Activated CD8-positive, alpha-beta memory T cell treated with anti-CD3 and anti-CD28 coated beads for 1 hour (primary cell): ENCODE data around the gene FES.

Source experiments
- DNase-seq, 2 donors: peaks; one replicate each; pipeline ENCODE4 v3.0.0-alpha.2; 2020; ENCODE audit warnings: low read depth in 1 of 2; ENCODE audit errors: extremely low read depth in 1 of 2

Gene FES

GRCh38 chr15:90875549-90875981 lies 8.7 kb upstream of the FES start:
- DNase-seq = no peak

- no peak for DNase-seq
Measured at GRCh38 chr15:90876046-90876445, 8.3 kb upstream of the FES start.

GRCh38 chr15:90876512-90877170 lies 7.7 kb upstream of the FES start:
- no peak for DNase-seq

- no peak for DNase-seq
Measured at GRCh38 chr15:90877315-90877714, 7.0 kb upstream of the FES start.

GRCh38 chr15:90877996-90878395 lies 6.3 kb upstream of the FES start:
- DNase-seq = no peak

GRCh38 chr15:90878660-90879059 lies 5.6 kb upstream of the FES start:
- no peak for DNase-seq

- DNase-seq = no peak
Measured at GRCh38 chr15:90879730-90880366, 4.5 kb upstream of the FES start.

GRCh38 chr15:90880381-90881145 lies 3.7 kb upstream of the FES start:
- DNase-seq = no peak

- DNase-seq = no peak
Measured at GRCh38 chr15:90881181-90881977, 2.9 kb upstream of the FES start.

GRCh38 chr15:90881978-90882721 lies 2.2 kb upstream of the FES start:
- DNase-seq = no peak

GRCh38 chr15:90882781-90883525 lies 1.4 kb upstream of the FES start:
- no peak for DNase-seq

- no peak for DNase-seq
Measured at GRCh38 chr15:90883526-90883975, 753 bp upstream of the FES start.

GRCh38 chr15:90884719-90885431 lies 571 bp downstream of the FES start:
- no peak for DNase-seq

GRCh38 chr15:90885432-90886290 lies 1.4 kb downstream of the FES start:
- DNase-seq = peak; percentile 50 to 72

- DNase-seq = no peak
Measured at GRCh38 chr15:90886291-90886614, 1.9 kb downstream of the FES start.

- no peak for DNase-seq
Measured at GRCh38 chr15:90887037-90887481, 2.8 kb downstream of the FES start.

GRCh38 chr15:90889313-90889730 lies 5.0 kb downstream of the FES start:
- DNase-seq = no peak
